Medulla oblongata (tissue), 1 donor: ENCODE data around the gene BCR.

Source experiments
- DNase-seq: peaks from one replicate; pipeline ENCODE4 v3.0.0-alpha.2; 2015; ENCODE audit errors: extremely low spot score

BCR gene

DNA sequence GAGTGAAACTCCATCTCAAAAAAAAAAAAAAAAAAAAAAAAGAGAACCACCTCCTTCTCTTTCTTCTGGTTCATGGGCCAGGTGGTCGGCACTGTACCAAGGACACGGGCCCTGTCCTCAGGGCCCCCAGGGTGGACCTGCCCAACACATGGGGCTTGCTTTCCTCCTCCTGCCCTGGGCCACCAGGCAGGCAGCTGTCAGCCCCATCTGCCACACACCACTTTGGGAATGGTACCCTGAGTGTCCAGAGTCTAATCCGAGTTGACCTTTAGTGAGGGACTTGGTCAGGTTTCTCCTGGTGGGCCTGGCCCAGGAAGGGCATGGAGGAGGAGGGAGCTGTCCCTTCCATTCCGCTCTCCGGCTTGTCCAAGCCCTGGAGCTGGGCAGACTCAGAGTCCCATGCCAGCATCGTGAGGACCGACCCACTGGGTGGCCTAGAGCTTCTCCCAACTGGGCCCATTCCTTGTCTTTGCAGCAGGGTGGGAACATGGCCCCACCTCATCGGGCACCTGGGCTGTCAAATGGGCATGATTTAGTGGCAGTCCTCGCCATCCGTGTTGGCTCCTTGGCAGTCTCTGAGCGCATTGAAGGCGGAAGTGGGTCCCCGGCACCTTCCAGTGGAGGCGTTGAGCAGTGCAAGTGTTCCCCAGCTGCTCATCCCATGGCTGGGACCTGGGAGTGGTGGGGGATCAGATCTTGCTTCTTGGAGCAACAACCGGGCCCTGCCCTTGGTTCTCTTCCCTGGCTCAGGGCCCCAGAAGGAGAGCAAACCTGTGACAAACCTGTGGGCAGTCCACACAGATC lies 94.8 kb downstream of the BCR start:
- DNase-seq, result no peak

DNA sequence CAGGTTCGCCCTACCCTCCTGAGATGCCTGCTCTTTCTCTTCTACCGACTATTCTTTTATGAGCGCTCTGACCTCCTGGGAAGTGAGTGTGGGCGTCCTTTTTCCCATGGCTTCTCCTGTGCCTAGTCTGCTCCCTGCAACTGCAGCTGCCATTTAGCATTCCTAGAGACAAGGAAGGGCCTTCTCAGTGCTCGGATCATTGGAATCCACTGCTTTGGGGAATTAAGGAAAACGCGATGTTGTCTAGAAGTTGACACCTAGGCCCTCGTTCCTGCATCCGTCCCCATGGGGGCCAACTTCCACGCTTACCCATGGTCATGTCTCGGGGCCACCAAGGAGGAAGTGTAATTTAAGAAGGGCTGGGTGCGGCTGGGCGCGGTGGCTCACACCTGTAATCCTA lies 95.4 kb downstream of the BCR start:
- DNase-seq, result no peak

DNA sequence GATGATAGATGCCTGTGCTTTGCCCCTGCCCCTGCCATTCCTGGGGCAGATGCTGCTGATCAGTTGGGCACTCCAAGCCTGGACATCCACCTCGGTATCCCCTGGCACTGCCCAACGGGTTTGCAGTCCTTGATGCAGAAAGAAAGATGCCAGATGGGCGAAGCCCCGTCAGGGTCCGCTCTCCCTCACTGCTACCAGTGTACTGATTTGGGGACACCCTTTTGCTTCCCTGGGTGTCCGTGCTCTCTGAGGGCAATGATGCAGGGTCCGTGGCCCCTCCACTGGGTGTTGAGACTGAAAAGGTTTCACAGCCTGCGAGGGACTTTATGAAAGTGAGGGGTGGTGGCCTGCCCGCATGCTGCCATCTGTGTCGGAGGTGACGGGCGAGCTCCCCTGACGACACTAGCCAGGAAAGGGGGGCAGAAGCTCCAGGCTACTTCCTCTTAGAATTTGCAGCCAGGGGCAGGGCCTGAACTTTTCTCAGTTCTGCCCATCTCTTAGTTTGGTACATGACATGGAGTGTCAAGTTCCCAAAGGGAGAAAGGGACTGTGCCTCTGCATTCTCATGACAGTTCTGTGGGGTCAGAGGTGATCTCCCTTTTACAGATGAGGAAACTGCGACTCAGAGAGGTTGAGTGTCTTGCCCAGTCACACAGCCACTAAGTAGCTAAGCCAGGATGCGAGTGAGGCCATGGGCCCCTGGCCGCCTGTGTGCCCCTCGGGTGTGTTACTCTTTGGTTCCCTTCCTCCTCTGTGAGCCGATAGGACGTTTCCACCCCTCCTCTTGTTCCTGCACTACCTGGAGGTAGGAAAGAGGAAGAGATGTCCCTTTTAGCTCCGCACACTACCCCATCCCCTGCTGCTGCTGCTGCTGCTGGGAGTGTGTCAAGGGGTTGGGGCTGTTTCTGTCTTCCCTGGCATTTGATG lies 96.6 kb downstream of the BCR start:
- no peak for DNase-seq

DNA sequence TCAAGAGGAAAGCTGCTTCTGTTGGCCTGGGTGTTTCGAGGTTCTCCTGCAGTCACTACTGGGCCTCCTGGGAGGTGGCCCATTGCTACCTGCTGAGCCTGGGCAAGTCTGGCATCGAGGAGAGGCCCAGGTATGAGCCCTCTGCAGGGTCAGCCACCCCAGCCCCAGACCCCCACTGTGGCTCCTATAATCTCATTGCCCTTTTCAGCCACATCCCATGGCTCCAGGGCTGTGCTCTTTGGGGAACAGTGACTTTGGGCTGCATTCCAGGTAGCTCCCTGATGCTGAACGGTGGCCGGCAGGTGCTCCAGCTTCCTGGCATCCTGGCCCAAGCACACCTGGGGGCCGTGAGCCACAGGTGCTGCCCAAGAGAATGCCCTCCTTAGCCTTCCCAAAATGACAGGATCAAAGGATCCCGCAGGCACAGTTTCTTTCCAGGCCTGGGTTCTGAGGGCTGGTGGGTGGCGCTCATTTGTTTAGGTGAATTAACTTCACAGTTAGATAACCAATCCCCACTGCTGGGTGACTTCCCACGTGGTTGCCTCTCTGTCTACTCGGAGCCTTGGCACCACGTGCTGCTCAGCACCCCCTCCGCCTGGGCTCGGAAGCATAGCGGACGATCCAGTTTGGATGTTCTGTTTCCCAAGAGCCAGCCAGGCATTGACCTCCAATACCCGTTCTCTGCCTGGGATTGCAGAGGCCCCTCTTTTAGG lies 97.4 kb downstream of the BCR start:
- DNase-seq, result no peak

DNA sequence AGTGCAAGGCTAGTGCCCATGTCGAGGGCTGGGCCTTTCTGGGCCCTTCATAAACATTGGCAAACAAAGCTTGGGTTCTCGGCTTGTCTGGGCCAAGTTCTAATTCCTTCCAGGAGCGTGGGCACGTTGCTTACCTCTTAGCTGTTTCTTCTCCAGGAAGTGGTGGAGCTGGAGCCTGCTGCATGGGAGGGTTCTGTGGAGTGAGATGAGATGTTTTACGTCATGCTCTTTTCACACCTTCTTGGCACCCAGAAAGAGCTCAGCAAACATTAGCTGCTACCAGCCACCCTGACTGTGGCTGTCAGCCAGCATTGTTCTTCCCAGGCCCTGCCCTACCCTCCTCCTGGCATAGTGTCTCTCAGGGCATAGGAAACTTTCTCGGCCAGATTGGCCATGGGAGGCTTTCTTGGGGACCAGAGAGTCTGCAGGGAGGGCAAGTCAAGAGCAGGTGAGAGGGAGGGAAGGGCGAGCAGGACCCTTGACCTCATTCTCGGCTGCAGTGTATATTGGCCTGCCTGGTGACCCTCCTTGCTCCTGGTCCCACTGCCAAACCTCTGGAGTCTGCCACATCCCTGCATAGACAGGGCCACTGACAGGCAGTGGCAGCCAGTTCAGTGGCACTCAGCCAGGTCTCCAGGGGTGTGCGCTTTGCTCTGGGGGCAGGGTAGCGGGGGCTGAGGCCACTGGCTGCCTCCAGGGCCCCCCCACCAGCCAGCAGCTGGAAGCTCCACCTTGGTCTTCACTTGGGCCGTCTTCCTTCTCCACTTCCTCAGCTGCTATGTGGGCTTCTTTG lies 98.8 kb downstream of the BCR start:
- no peak for DNase-seq

DNA sequence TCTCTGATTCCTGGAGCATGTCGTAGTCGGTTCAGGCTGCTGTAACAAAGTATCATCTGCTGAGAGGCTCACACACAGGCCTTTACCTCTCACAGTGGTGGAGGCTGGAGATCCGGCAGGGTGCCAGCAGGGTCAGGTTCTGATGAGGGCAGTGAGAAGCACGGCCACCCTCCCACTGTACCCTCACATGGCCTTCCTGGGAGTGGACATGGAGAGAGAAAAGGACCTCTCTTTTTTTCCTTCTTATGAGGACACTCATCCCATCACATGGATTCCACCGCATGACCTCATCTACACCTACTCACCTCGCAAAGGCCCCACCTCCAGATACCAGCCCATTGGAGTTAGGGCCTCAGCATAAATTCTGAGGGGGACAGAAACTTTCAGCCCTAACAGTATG lies 99.5 kb downstream of the BCR start:
- DNase-seq, result no peak

DNA sequence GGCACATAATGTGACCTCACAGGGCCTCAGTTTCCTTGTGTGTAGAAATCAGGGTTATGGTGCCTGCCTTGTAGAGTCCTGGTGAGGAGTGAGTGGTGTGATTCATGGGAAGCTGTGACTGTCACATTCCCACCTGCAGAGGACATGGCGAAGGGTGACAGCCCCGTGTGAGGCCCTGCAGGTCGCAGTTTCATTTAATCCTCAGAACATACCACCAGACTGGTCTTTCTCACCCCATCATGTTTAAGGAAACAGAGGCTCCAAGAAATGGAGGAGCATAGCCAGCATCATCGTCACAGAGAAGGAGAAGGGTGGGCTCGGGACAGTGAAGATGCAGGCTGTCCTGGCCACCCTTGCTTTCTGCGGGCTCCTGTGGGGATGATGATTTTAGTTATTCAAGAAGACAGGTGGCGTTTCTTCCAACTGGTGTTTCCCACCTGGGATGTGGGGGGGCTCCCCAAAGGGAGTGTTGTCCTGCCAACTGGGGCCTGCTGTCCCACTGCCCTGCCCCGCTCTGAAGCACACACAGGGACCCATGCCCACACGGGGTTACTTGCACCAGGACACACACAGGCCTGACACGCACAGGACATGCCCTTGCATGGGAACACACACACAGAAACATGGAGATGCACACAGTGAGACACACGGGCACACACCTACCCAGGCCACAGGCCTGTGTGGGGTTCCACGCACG lies 100.2 kb downstream of the BCR start:
- DNase-seq, result no peak

DNA sequence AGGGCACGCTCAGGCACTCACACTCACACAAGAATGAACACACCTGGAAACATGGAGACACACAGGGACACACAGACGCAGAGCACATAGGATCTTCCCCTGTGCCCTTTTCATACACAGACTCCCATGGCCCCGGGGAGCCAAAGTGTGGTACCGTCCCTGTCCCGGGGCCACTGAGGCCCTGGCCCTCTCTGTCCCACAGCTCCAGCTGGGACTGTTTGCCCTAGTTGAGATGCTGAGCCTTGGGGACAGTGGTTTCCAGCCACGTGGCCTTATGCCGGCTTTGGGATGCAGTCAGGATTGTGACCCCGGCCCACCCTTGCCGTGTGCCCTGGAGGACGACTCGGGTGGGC lies 100.7 kb downstream of the BCR start:
- no peak for DNase-seq

DNA sequence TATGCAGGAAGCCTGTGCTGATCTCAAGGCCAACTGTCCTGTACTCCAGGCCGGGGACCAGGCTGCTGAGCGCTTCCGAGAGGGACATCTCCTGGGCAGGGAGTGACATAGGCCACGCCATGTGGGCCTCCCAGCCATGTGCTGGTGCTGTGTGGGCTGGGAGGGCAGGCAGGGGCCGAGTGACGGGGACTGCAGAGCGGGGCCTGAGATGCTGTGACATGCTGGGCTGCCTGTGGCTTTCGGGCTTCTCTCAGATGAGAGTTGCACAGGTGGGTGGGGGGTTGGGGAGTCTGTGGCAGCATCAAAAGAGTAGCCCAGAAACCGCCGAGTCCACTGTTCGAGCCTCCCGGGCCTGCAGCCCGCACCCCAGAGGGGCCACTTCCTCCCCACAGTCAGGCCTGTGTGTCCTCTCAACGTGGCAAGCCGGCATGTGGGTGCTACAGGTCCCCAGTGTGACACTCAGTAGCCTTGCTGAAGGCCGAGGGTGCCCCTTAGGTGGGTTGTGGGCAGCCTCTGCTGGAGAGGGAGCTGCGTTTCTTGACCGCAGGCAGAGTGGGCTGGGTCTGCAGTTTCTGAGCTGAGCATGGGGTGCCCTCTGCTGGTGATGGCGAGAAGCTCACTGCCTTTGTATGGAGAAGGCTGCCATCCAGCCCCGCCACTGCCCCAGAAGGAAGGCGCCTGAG lies 101.2 kb downstream of the BCR start:
- DNase-seq, result peak; percentile 88

DNA sequence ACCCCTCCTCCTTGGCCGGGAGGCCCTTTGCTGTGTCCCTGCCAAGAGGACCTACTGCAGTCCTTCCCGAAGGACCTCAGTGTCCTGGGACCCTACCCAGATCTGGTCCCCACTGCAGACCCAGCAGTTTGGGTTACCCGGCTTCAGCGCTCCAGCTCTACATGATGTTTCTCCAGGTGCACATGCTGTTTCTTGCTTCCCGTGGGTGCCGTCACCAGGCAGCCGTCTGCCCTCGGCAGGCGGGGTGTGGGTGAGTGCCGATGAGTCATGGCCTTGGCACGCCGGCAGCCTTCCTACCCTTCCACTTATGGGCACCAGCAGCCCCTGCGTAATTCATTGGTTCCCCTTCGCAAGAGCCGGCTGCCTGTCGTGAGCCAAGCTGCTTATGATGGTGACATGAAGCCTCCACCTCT lies 101.8 kb downstream of the BCR start:
- DNase-seq, result peak; percentile 27

DNA sequence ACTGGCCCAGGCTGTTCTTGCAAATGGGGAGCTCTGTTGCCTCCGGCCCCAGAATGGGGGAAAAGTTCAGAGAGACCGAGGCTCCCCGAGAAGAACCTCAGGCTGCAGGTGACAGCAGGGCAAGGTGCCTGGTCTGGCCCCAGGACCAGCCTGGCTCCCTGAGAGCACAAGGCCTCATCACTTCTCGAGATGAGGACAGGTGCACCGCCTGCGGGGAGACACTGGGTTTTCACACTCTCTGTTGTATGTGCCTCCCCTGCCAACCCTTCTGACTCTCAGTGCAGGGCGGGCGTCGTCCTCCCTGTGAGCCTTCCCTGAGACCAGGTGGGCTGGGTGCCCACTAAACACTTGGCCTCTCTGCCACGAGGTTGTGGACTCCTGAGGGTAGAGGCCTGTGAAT lies 102.2 kb downstream of the BCR start:
- no peak for DNase-seq

DNA sequence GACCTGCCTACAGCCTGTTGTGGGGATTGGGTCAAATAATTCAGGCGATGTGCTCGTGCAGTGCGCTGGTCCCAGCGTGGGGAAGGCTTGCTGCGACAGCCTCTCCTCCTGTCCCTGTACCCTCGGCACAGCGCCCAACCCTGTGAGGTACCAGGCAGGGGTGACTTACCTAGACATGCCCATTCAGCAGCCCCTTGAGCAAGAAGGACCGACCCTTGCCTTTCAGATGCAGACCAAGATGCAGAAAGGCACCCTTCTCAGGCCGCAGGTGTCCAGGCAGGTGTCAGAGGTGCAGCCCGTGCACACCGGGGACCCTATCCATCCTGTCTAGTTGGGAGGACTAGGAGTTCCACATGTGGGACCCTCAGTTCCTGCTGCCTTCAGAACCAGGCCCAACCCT lies 102.7 kb downstream of the BCR start:
- DNase-seq, result no peak

DNA sequence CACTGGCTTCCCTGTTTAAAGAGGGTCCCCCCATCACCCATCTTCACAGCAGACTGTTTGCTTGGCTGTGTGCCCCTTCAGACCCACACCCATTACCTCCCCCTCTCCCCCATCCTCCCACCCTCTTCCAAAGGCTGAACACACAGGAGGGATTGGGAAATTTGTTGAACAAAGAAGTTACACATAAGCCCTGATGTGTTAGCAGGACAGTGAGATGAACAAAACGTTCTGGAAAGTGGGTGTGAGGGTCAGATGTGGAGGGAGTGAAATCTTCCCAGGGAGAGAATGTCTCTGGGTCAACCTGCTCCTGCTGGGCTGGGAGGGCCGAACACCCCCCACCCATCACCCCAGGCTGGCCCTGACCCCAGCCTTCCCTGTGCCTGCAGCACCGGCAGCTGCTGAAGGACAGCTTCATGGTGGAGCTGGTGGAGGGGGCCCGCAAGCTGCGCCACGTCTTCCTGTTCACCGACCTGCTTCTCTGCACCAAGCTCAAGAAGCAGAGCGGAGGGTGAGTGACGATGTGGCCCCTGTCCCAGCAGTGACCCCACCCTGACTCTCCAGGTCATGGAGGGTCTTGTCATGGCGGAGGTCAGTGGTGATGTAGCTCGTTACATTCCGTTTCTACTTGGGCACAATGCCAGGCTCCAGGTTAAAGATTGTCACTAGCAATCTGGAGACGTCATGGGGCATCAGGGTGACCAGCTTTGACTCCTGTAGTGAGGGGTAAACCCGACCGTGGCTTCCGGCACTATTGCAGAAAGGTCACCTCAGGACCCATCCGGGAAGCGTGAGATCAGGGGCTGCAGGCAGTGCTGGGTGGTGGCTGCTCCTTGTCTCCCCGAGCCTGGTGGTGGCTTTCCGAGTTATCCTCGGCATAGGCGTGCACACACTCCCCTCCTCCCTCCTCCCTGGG lies 103.5 kb downstream of the BCR start:
- peak; percentile 40 for DNase-seq

DNA sequence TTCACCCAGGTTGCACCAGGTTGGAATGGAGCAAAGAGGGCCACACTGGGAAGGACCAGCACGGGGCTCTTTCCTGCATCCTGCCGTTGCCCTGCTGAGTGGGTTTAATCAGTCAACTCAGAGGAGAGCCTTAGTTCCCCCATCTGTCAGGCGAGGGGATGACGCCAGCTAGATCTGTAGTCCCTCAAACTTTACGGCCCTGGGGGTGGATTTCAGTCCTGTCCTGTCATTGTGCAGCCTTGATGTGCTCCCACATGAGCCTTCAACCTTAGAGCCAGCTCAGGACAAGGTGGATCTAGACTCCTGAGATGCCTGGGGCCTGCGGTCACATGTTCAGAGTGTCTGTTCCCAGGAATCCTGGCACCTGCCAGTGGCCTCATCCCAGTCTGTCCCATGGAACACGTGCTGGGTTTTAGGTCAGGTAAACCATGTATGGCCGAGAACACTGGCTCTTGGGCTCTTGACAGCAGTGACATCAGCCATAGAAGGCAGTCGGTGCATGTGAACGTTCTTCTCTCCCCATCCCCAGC lies 104.3 kb downstream of the BCR start:
- no peak for DNase-seq

DNA sequence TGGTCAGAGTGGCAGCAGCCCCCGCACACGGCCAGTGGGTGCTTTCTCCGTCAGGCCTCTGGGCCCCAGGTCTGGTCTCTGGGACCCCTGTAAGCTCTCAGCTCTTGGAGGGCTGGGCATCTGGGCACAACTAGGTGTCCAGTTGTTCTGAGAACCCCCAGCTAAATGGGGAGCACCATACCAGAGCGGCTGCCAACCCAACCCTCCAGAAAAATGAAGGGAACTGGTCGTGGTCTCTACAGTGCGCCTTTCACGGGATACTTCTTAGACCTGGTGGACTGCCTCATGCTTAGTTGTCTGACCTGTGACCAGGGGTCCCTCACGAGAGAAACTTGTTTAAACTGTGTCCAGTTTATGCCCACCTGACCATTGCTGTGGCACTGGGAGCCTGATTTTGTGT lies 104.9 kb downstream of the BCR start:
- DNase-seq, result no peak

DNA sequence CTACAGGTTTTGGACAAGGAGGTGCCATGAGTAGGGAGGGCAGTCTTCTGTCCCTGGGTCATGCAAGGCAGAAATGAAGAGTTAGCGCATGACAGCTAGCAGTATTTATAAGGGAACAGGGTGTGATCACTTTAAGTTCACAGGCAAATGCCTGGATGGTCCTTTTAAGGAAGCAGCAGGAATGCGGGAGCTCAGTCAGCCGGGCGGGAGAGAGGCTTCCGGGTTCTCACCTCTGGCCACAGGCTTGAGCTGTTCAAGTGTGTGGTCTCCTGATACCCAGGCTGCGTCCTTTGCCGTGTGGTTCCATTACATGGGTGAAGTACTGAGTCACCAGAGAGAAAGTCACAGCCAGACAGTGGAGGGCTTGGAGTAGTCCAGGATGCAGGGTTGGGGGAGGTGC lies 105.4 kb downstream of the BCR start:
- DNase-seq, result no peak

DNA sequence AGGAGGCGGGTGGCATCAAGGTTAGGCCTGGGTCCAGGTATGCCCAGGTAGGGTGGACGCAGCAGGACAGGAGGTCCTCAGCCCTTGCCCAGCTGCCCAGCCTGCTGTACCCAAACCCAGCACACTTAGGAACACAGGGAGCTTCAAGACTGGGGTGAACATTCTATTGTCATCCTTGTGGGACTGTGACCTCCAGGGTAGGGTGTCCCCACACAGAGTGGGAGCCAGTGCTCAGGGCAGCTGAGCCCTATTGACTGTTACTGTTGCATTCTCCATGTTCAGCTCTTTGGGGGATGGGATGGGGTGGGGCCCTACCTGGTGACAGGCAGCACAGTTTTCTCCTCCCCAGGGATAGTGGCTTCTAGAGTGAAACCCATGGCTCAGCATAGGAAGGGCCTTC lies 106.0 kb downstream of the BCR start:
- DNase-seq, result no peak

DNA sequence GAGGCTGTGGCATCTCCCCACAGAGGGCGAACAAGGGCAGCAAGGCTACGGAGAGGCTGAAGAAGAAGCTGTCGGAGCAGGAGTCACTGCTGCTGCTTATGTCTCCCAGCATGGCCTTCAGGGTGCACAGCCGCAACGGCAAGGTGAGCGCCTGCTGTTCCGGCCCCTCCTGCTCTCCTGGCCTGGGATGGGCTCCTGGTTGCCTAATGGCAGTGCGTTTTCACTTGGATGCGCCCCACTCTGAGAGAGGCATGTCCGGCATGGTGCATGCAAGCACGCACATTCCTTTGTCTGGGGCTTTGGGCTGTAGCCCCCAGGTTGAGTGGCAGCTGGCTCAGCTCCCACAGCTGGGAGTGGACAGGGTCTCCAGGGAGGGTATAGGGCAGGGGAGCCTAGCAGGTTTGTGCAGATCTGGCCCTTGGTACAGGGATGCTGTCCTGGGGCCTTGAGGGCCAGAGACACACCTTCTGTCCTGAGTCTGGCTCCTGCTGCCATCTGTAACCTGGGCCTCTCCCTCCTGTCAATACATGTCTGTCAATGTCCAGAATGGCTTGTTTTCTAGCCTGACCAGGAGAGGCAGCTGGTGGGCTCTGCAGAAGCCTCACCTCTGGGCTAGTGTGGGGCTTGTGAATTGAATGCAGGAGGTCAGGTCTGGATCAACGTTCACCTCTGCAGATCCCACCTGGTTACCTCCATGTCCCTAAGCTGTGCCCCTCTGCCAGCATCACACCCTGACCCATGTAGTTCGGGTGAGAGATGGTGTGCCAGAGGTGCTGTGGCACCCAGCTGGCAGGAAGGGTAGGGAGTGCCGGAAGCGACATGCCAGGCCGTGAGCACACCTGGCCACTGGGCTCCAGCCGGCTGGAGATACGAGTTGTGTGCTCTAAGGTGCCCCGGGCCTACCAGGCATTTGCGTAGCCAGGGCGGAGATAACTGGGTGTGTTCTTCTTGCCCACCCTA lies 107.1 kb downstream of the BCR start:
- DNase-seq, result no peak
